SU-DHL-6 (cell line): ENCODE results near the gene MAN2B1.

Experiments used
- CTCF ChIP-seq: fragments of 200-600 bp; sonication (generic); IDR thresholded peaks from one replicate; pipeline ENCODE4 v1.5.1; 2017; ENCODE audit warnings: antibody characterized with exemption, mild to moderate bottlenecking, low read length, moderate library complexity; ENCODE audit not compliant: insufficient read depth, poor library complexity, severe bottlenecking
- EZH2phosphoT487 ChIP-seq: fragments of 200-600 bp; sonication (generic), shearing (Covaris generic); conservative IDR thresholded peaks from 2 replicates; pipeline ENCODE4 v1.6.1; 2018; ENCODE audit warnings: mild to moderate bottlenecking, antibody characterized with exemption, low read length, moderate library complexity, mixed read lengths

DNA sequence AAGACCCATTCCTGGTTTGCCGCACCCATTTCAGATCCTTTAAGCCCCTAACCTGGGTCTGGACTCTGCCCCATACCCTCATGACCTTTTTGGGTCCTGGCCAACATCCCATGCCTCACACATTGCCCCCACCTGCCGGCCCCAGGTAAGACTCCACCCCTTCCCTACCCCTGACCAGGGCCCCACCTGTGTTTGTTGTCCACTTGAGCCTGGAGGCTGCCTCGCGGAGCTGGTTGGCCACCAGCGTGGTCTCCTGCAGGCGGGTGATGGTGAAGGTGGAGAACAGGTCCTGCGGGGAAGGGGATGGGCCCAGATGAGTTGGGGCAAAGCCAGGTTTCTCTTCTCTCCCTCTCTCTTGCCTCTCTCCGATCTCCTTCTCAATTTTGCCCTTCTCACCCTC, 19.5 kb downstream of the MAN2B1 start:
- TF ChIP-seq CTCF (no peak), EZH2phosphoT487 (no peak)
